ENCODE data around the gene VWC2L. TPM values are rescaled to one million over a fixed set of nuclear protein-coding genes. Genes with fewer than 3 reads are reported as not detected.

Gene VWC2L
- total and polyA plus RNA-seq, 2 of the 8 experiments (the other 6 are each of a cell fraction or from before 2014, with no cell fraction given) = not detected

GRCh38 chr2:214601852-214602633 lies 191.2 kb downstream of the VWC2L start:
- no peak for FAIRE-seq
- WGBS, 2 experiments (ENCODE audit: extremely low coverage in 1 of 2, insufficient coverage in 1 of 2, insufficient read length in 1 of 2, insufficient replicate concordance in 2 of 2, low coverage in 1 of 2, low lambda C conversion rate in 2 of 2, missing lambda C conversion rate in 1 of 2) = 97% methylated on average over 2 of the region's 2 CpGs; no CpG with 5 or more reads in 1 of the 2 experiments
- H2BK20ac ChIP-seq (ENCODE audit: low read length) = no peak overlapping the region
- no peak overlapping the region for H2BK15ac ChIP-seq (ENCODE audit: low read length)
- H4K5ac ChIP-seq (ENCODE audit: insufficient read length, low read depth, low read length) = no peak overlapping the region
- H3K9ac ChIP-seq (replicated peaks in 1 of 4; ENCODE audit: extremely low read depth in 1 of 4, low read depth in 3 of 4, low read length in 3 of 4) = no peak overlapping the region
- H3K4me3 ChIP-seq (ENCODE audit: extremely low read depth in 1 of 4, insufficient read depth in 2 of 4, low read depth in 3 of 4, low read length in 4 of 4) = no peak overlapping the region
- H3K23ac ChIP-seq (ENCODE audit: insufficient read length) = no peak overlapping the region
- ChIA-PET CTCF (ENCODE audit: partially characterized antibody) (no interaction called here), POLR2A (ENCODE audit: partially characterized antibody) (no interaction called here)
- no peak overlapping the region for H2BK120ac ChIP-seq (replicated peaks; ENCODE audit: low read depth, low read length)
- no peak overlapping the region for H4K8ac ChIP-seq (ENCODE audit: extremely low read depth, insufficient read depth, low read length)
- no peaks in the 10 kb centered on the region for H3K79me1 ChIP-seq (ENCODE audit: low read depth, low read length)
- H3K56ac ChIP-seq (replicated peaks; ENCODE audit: insufficient read length, low read depth, low read length) = no peak overlapping the region
- H3K18ac ChIP-seq (ENCODE audit: extremely low read depth, low read length) = no peak overlapping the region
- no peak overlapping the region for H2BK12ac ChIP-seq (ENCODE audit: low read depth, low read length)
- no peaks in the 10 kb centered on the region for H3K9me3 ChIP-seq (ENCODE audit: insufficient read depth in 2 of 2, low read depth in 1 of 2, low read length in 1 of 2)
- DNase-seq (ENCODE audit: low read depth in 1 of 2, low spot score in 2 of 2) = no peak
- no peak overlapping the region for H2AK5ac ChIP-seq (ENCODE audit: low read depth, low read length)
- H3K27me3 ChIP-seq (replicated peaks in 1 of 4; ENCODE audit: control insufficient read depth in 3 of 4, extremely low read depth in 1 of 4, insufficient read depth in 3 of 4, low read length in 3 of 4) = peaks cover 0 to 5% (median under 1%) of the 10 kb centered on the region in 4 experiments; a peak in 3 of 7 replicates
- H3K4ac ChIP-seq (replicated peaks; ENCODE audit: insufficient read length, low read depth, low read length) = no peak overlapping the region
- H4K91ac ChIP-seq (replicated peaks; ENCODE audit: insufficient read length, low read length) = no peak overlapping the region
- H3K36me3 ChIP-seq (ENCODE audit: control insufficient read depth in 2 of 4, insufficient read depth in 4 of 4, low read length in 3 of 4) = no peaks in the 10 kb centered on the region
- H3K4me2 ChIP-seq (ENCODE audit: insufficient read depth in 1 of 2, low read depth in 2 of 2, low read length in 2 of 2) = no peak overlapping the region
- no peak overlapping the region for H2BK5ac ChIP-seq (ENCODE audit: low read depth, low read length)
- H3K27ac ChIP-seq (ENCODE audit: low read depth, low read length) = no peak overlapping the region
- H3K14ac ChIP-seq (ENCODE audit: insufficient read length) = no peak overlapping the region
- H3K79me2 ChIP-seq (ENCODE audit: control insufficient read depth in 1 of 2, insufficient read depth in 2 of 2, low read length in 2 of 2) = no peaks in the 10 kb centered on the region
- no peaks in the 10 kb centered on the region for H4K20me1 ChIP-seq (replicated peaks in 1 of 2; ENCODE audit: control insufficient read depth in 1 of 2, insufficient read depth in 2 of 2, low read length in 2 of 2)
- TF ChIP-seq BACH1 (IDR thresholded peaks at IDR 0.05; ENCODE audit: low read length) (no peak), E2F6 (IDR thresholded peaks at IDR 0.05) (no peak), SP4 (IDR thresholded peaks at IDR 0.05; ENCODE audit: low read length) (no peak), POLR2A (IDR thresholded peaks at IDR 0.05; ENCODE audit: control extremely low read depth in 1 of 2, low read depth in 2 of 2, low read length in 2 of 2) (no peak), SIN3A (conservative IDR thresholded peaks at IDR 0.05 in 1 of 2, IDR thresholded peaks at IDR 0.05 in 1 of 2; ENCODE audit: low read depth in 1 of 2, low read length in 2 of 2) (no peak), KDM4A (IDR thresholded peaks at IDR 0.05; ENCODE audit: low read depth, low read length, severe bottlenecking) (no peak), ZNF274 (IDR thresholded peaks at IDR 0.05; ENCODE audit: borderline replicate concordance, extremely low read depth, low read length) (no peak), USF2 (IDR thresholded peaks at IDR 0.05; ENCODE audit: low read length) (no peak)
- H3K4me1 ChIP-seq (replicated peaks in 1 of 4; ENCODE audit: control insufficient read depth in 3 of 4, insufficient read depth in 4 of 4, low read length in 3 of 4) = no peaks in the 10 kb centered on the region
- no peak overlapping the region for H2AFZ ChIP-seq (ENCODE audit: low read length)
- H3K23me2 ChIP-seq (ENCODE audit: low read depth, low read length) = no peaks in the 10 kb centered on the region

Measured in H1 (cell line).